NCI-H1694 (cell line): ENCODE measurements around the gene TCF4.

Experiments
- DNase-seq: peaks from one replicate; lab custom pipeline; 2025; lab: John Stamatoyannopoulos, UW

The TCF4 gene

GRCh38 chr18:55349685-55350084 is 238.3 kb downstream of the TCF4 start:
- no peak for DNase-seq

- no peak for DNase-seq
Measured at GRCh38 chr18:55346961-55347740, 240.8 kb downstream of the TCF4 start.

GRCh38 chr18:55346387-55346786 is 241.6 kb downstream of the TCF4 start:
- no peak for DNase-seq

- no peak for DNase-seq
Measured at GRCh38 chr18:55345103-55345950, 242.7 kb downstream of the TCF4 start.

- DNase-seq = peak; percentile 19
Measured at GRCh38 chr18:55343396-55344073, 244.5 kb downstream of the TCF4 start.

- DNase-seq = no peak
Measured at GRCh38 chr18:55340998-55341397, 247.0 kb downstream of the TCF4 start.

- no peak for DNase-seq
Measured at GRCh38 chr18:55339990-55340389, 248.0 kb downstream of the TCF4 start.

- peak; percentile 35 for DNase-seq
Measured at GRCh38 chr18:55338978-55339650, 248.9 kb downstream of the TCF4 start.

- DNase-seq = no peak
Measured at GRCh38 chr18:55337908-55338521, 250.0 kb downstream of the TCF4 start.

- no peak for DNase-seq
Measured at GRCh38 chr18:55337138-55337537, 250.9 kb downstream of the TCF4 start.

GRCh38 chr18:55336438-55337100 is 251.4 kb downstream of the TCF4 start:
- no peak for DNase-seq

- peak; percentile 39 for DNase-seq
Measured at GRCh38 chr18:55334875-55335274, 253.1 kb downstream of the TCF4 start.

GRCh38 chr18:55331301-55331700 is 256.7 kb downstream of the TCF4 start:
- no peak for DNase-seq

- no peak for DNase-seq
Measured at GRCh38 chr18:55328301-55328700, 259.7 kb downstream of the TCF4 start.

GRCh38 chr18:55327454-55327853 is 260.5 kb downstream of the TCF4 start:
- no peak for DNase-seq

GRCh38 chr18:55326134-55326533 is 261.9 kb downstream of the TCF4 start:
- DNase-seq = no peak

GRCh38 chr18:55324166-55324565 is 263.8 kb downstream of the TCF4 start:
- no peak for DNase-seq

GRCh38 chr18:55323051-55323994 is 264.7 kb downstream of the TCF4 start:
- peak; percentile 42 for DNase-seq

- peak; percentile 96 for DNase-seq
Measured at GRCh38 chr18:55322178-55322735, 265.7 kb downstream of the TCF4 start.
